ENCODE results near the gene GNG12.

GNG12 gene

GRCh38 chr1:67839826-67840225 is 6.6 kb upstream of the GNG12 start:
- no peak for DNase-seq

- peak; percentile 72 for DNase-seq
Observed at GRCh38 chr1:67838180-67838910, 5.1 kb upstream of the GNG12 start.

GRCh38 chr1:67836769-67837168 is 3.5 kb upstream of the GNG12 start:
- DNase-seq = no peak

GRCh38 chr1:67835663-67836452 is 2.6 kb upstream of the GNG12 start:
- no peak for DNase-seq

GRCh38 chr1:67834246-67834877 is 1.1 kb upstream of the GNG12 start:
- DNase-seq = no peak

GRCh38 chr1:67833602-67833940 is 304 bp upstream of the GNG12 start:
- peak; percentile 76 for DNase-seq

GRCh38 chr1:67831850-67832513 is 1.3 kb downstream of the GNG12 start:
- DNase-seq = peak; percentile 77

- DNase-seq = no peak
Observed at GRCh38 chr1:67830928-67831830, 2.1 kb downstream of the GNG12 start.

- peak; percentile 44 for DNase-seq
Observed at GRCh38 chr1:67830226-67830625, 3.0 kb downstream of the GNG12 start.

GRCh38 chr1:67827688-67828087 is 5.6 kb downstream of the GNG12 start:
- no peak for DNase-seq

GRCh38 chr1:67825591-67825990 is 7.7 kb downstream of the GNG12 start:
- no peak for DNase-seq

- no peak for DNase-seq
Observed at GRCh38 chr1:67824766-67825165, 8.5 kb downstream of the GNG12 start.

GRCh38 chr1:67823615-67824014 is 9.7 kb downstream of the GNG12 start:
- no peak for DNase-seq

GRCh38 chr1:67821263-67821662 is 12.0 kb downstream of the GNG12 start:
- no peak for DNase-seq

- no peak for DNase-seq
Observed at GRCh38 chr1:67818725-67819301, 14.5 kb downstream of the GNG12 start.

GRCh38 chr1:67818162-67818561 is 15.1 kb downstream of the GNG12 start:
- no peak for DNase-seq

- no peak for DNase-seq
Observed at GRCh38 chr1:67817319-67817718, 15.9 kb downstream of the GNG12 start.

- no peak for DNase-seq
Observed at GRCh38 chr1:67816506-67816905, 16.8 kb downstream of the GNG12 start.

- DNase-seq = no peak
Observed at GRCh38 chr1:67816095-67816475, 17.2 kb downstream of the GNG12 start.

GRCh38 chr1:67815303-67816094 is 17.8 kb downstream of the GNG12 start:
- DNase-seq = no peak

- no peak for DNase-seq
Observed at GRCh38 chr1:67814121-67814772, 19.0 kb downstream of the GNG12 start.
